CD4-positive, alpha-beta T cell treated with Interleukin-4 for 1 hour (primary cell): Measurements from ENCODE around the gene HOXC13.

Experiments used
- DNase-seq, 2 donors: peaks; one replicate each; pipeline ENCODE4 v3.0.0-alpha.2; 2020 to 2022

HOXC13 gene

DNA sequence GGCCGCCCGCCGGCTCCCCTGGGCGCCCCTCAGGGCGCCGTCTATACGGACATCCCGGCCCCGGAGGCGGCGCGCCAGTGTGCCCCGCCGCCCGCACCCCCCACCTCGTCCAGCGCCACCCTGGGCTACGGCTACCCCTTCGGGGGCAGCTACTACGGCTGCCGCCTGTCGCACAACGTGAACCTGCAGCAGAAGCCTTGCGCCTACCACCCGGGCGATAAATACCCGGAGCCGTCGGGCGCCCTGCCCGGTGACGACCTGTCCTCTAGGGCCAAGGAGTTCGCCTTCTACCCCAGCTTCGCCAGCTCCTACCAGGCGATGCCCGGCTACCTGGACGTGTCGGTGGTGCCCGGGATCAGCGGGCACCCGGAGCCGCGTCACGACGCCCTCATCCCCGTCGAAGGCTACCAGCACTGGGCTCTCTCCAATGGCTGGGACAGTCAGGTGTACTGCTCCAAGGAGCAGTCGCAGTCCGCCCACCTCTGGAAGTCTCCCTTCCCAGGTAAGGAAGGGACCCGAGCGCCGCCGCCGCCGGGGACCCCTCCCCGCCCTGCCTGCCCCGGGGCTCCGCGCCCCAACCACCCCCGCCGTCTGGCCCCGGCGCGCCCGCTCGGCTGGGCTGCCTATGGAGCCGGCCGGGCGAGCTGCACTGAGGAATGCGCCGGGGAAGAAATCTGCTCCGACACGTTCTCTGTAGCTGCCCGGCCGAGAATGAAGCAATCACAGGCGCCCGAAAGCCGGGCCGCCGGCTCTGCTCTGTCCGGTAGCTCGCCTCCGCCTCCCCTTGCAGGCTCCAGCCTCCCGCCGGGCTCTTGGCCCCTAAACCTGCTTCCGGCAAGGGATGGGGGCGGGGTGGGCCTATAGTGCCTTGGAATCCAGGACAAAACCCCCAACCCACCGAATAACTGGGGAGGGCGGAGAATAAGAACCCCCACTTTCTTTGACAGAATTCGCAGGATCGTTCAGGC lies 794 bp downstream of the HOXC13 start:
- no peak for DNase-seq

DNA sequence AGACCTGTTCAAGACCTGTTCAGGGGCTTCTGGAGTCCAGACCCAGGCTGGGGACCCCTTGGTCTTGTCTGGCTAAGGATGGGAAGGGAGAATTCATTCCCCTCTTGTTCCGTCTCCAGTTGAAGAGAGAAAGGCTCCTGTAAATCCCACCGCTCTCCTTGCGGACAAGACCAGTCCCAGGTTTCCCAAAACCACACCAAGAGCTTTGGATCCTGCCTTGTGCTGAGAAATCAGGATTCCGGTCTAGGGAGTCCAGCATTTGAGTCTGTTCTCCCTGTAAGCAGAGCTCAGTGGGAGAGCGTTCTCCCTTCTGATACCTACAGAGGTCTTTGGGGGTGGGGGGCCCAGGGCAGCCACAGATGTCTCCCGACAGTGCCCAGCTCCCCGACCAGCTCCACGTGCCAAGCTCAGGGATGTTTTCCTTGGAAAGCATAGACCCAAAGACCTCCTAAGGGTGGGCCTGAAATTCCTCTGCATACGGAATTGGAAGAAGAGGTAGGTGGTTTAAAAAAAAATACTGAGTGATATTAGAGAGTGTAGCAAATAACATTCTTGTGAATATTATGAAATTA lies 1.9 kb downstream of the HOXC13 start:
- DNase-seq = no peak

DNA sequence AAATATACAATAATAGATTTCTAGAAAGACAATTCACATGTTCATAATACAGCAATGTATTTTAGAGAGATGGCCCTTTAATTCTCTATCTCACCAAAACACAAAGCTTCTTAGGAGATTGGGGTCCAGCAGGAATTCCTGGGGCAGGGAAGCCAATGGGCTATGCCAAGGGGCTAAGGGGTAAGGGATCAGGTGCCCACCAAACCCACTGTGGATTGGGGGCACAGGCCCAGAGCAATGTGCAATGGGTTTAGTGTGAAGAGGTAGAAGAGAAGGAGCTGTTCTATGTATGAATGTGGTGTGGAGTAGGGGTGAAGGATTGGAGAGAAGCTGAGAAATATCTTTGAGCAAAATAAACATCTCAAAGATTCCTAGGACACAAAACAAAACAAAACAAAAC lies 2.6 kb downstream of the HOXC13 start:
- no peak for DNase-seq

GRCh38 chr12:53941750-53942149 lies 3.1 kb downstream of the HOXC13 start:
- no peak for DNase-seq

DNA sequence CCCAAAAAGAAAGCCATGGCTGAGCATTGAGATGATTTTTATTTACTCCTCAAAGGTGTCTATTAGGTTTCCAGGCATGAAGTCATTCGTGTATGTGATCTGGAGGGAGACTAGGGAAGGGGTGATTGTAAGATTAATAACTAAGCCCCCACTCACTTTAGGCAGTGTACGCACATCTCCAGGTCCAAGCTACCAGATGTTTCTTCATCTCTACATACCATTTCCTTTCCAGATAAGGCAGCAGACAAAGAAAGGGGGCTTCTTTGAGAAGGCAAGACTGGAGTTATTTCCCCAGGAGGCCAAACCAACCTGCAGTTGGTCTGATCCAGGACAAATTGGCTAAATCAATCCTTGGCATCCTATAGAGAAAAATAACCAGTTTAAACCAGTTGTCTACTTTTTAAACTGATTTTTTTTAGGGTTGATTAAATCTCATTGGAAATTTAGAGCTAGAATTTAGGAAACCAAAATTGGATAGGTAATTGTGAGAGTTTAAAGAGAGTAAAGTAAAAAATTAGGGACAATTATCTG lies 3.9 kb downstream of the HOXC13 start:
- no peak for DNase-seq

- DNase-seq = no peak
Observed at GRCh38 chr12:53944209-53944608, 5.6 kb downstream of the HOXC13 start.

- DNase-seq = no peak
Observed at GRCh38 chr12:53944907-53945847, 6.5 kb downstream of the HOXC13 start.

DNA sequence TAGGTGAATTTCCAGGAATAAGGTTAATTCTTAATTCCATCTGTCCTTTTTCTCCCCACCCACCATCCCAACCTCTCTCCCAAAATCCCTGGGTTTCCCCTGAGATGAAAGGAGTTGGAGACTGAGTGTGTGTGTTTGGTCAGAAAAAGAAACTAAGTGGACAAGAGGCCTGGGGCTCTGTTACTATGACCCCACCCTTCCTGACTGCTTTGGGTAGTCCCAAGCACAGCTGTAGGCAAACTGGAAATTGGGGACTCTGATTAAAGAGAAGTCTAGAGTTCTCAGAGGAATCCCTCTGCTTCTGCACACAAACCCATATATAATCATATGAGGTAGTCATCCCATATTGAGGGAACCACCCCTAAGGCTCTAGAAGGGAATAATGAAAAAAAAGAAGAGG lies 9.1 kb downstream of the HOXC13 start:
- no peak for DNase-seq

GRCh38 chr12:53948650-53949593 lies 10.3 kb downstream of the HOXC13 start:
- no peak for DNase-seq

GRCh38 chr12:53949631-53950436 lies 11.2 kb downstream of the HOXC13 start:
- no peak for DNase-seq

- DNase-seq = no peak
Observed at GRCh38 chr12:53950437-53950773, 11.8 kb downstream of the HOXC13 start.

DNA sequence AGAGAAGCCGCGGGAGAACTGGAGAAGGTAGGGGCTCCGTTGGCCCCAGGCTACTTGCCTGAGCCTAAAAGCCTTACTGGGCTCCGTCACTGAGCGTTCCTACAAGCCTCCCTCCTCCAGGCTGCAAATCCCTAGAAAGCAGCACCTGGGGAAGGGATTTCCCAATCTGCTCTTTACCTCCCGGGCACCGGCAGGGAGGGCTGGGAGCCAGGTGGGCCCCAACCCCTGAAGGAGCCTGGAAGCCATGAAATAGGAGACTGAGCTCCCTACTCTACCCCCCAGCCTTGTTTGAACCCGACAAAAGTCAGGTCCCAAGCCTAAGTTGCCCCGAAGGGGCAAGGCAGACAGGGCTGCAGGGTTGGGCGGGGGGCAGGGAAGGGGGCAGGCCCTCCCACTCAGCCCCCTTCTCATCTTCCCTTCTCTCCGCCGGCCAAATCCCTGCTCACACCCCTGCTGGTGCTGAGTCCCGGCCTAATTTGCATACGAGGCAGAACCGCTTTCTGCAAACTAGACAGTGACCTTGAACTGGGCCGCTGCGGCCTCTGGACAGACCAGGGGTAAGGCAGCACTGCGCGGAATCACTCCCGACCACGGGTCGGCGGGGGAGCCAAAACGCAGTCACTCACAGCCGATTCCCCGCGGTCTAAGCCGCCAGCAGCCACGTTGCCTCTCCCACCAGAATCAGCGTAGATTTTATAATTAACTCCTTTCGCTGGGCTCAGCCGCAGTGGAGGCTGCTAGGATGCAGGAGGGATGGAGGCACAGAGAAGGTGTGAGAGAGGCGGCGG lies 12.4 kb downstream of the HOXC13 start:
- DNase-seq = no peak

DNA sequence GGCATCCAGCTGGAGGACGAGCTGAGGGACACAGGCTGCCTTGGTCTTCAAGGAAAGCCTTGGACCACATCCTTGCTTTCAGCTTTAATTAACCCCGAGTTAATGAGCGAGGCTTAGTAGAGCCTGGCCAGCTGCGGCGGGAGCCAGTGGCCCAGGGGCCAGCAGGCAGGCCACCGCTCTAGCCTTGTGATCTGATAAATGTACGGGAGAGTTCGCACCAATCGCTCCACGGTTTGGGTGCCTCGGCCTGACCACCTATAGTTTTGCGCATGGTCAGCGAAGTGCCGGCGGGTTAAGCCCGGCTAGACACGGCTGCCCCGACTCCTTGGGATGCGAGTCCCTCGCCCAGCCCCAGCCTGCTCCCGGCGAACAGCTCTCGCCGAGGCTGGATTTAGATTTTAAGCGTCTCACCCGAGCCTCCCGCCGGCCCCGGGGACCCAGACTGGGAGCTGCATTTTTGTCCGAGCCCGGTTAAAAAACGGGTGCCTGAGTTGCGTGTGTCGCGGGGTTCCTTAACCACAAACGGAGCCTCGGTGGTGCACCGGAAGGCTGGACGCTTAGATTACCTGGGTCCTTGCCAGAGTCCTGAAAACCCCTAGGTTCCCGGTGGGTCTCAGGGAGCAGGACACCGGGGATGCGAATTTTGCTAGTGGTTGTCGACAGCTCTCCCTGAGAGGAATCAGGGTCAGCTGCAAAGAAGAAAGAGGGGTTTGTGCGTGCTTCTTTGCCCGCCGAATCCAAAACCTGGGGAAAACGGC lies 13.1 kb downstream of the HOXC13 start:
- no peak for DNase-seq

- DNase-seq = no peak
Observed at GRCh38 chr12:53952335-53952694, 13.7 kb downstream of the HOXC13 start.

GRCh38 chr12:53952871-53953734 lies 14.5 kb downstream of the HOXC13 start:
- no peak for DNase-seq

GRCh38 chr12:53953831-53954693 lies 15.4 kb downstream of the HOXC13 start:
- no peak for DNase-seq

GRCh38 chr12:53954694-53955035 lies 16.0 kb downstream of the HOXC13 start, which contains the start of gene HOXC12:
TSS of gene HOXC12 (plus strand) at chr12:53954903. CDS start at chr12:53954930, 27 bp downstream.
- DNase-seq = no peak
